NT2/D1 (cell line): ENCODE data around the gene MAMSTR.
A peak's percentile ranks its signal among the peaks of the same experiment; 100 is the strongest.

Source experiments
- DNase-seq: peaks from one replicate; pipeline ENCODE4 v3.0.0-alpha.2; 2011; ENCODE audit warnings: low read depth, low spot score
- H3K27me3 ChIP-seq: 2 replicates; pipeline ENCODE4 v1.6.0; 2011; ENCODE audit warnings: mild to moderate bottlenecking; ENCODE audit not compliant: insufficient read length, insufficient read depth
- H3K36me3 ChIP-seq: 2 replicates; pipeline ENCODE4 v1.6.1; 2011; ENCODE audit warnings: mild to moderate bottlenecking, low read length, mixed read lengths; ENCODE audit not compliant: insufficient read depth, insufficient read length
- H3K4me1 ChIP-seq: 2 replicates; pipeline ENCODE4 v1.5.1; 2011; ENCODE audit not compliant: insufficient read depth, insufficient read length
- H3K4me3 ChIP-seq: 2 replicates; pipeline ENCODE4 v1.5.1; 2011; ENCODE audit warnings: low read depth; ENCODE audit not compliant: insufficient read length
- H3K9ac ChIP-seq: 2 replicates; pipeline ENCODE4 v1.6.0; 2011; ENCODE audit warnings: low read depth; ENCODE audit not compliant: insufficient read length
- H3K9me3 ChIP-seq: 2 replicates; pipeline ENCODE4 v1.5.1; 2011; ENCODE audit warnings: mild to moderate bottlenecking, low read length; ENCODE audit not compliant: insufficient read depth
- SUZ12 ChIP-seq: IDR thresholded peaks from 2 replicates; pipeline ENCODE4 v1.6.1; 2011; ENCODE audit not compliant: insufficient read length, insufficient read depth; ENCODE audit errors: extremely low read depth
- YY1 ChIP-seq: IDR thresholded peaks from 2 replicates; pipeline ENCODE4 v1.6.1; 2011; ENCODE audit not compliant: insufficient read length, insufficient read depth
- ZNF274 ChIP-seq: IDR thresholded peaks from 2 replicates; pipeline ENCODE4 v1.6.1; 2011; ENCODE audit warnings: mild to moderate bottlenecking, low read depth, low read length

The MAMSTR gene

GRCh38 chr19:48735031-48735615 is 15.6 kb upstream of the MAMSTR start:
- DNase-seq: no peak
- no peak for TF ChIP-seq ZNF274
- TF ChIP-seq YY1: no peak
- no peak for TF ChIP-seq SUZ12
- Histone ChIP-seq H3K27me3 (peaks cover 12% of the 10 kb centered on the region), H3K36me3 (no peaks in the 10 kb centered on the region), H3K9me3 (no peaks in the 10 kb centered on the region), H3K4me3 (peak overlapping the region; percentile 53), H3K9ac (peak overlapping the region; percentile 29), H3K4me1 (peaks cover 3% of the 10 kb centered on the region)

- Histone ChIP-seq H3K4me1 (peaks cover under 1% of the 10 kb centered on the region), H3K27me3 (peaks cover 7% of the 10 kb centered on the region), H3K36me3 (no peaks in the 10 kb centered on the region), H3K9ac (no peak overlapping the region), H3K4me3 (no peak overlapping the region), H3K9me3 (no peaks in the 10 kb centered on the region)
- no peak for DNase-seq
- TF ChIP-seq YY1 (no peak), ZNF274 (no peak), SUZ12 (no peak)
Observed at GRCh38 chr19:48734625-48735024, 15.1 kb upstream of the MAMSTR start.

- no peak overlapping the region for H3K9ac ChIP-seq
- DNase-seq: no peak
- H3K4me3 ChIP-seq: no peak overlapping the region
- TF ChIP-seq ZNF274 (no peak), SUZ12 (no peak), YY1 (no peak)
- H3K27me3 ChIP-seq: no peaks in the 10 kb centered on the region
- no peaks in the 10 kb centered on the region for H3K9me3 ChIP-seq
- H3K36me3 ChIP-seq: no peaks in the 10 kb centered on the region
- H3K4me1 ChIP-seq: no peaks in the 10 kb centered on the region
Observed at GRCh38 chr19:48731452-48731851, 11.9 kb upstream of the MAMSTR start.

- Histone ChIP-seq H3K9ac (no peak overlapping the region), H3K27me3 (no peaks in the 10 kb centered on the region), H3K4me1 (no peaks in the 10 kb centered on the region), H3K9me3 (no peaks in the 10 kb centered on the region), H3K4me3 (no peak overlapping the region), H3K36me3 (no peaks in the 10 kb centered on the region)
- no peak for DNase-seq
- TF ChIP-seq SUZ12 (no peak), YY1 (no peak), ZNF274 (no peak)
Observed at GRCh38 chr19:48728911-48729664, 9.6 kb upstream of the MAMSTR start.

DNA sequence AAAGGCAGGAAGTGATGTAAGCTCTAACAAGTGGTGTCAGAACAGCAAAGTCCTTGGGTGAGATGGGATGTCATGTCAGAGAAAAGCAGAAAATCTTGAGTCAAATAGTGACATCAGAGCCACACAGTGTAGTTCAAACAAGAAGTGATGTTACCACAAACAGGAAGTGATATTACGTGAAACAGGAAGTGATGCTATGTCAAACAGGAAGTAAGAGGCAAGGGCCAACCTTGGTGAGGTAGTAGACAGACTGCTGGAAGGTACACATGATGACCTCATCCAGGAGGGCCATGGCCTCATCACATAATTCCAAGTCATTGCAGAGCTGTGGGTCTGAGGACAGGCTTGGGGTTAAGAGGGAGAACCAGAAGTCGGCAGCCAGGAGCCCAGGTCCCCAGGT is 7.0 kb upstream of the MAMSTR start:
- Histone ChIP-seq H3K4me1 (no peaks in the 10 kb centered on the region), H3K9me3 (no peaks in the 10 kb centered on the region), H3K9ac (no peak overlapping the region), H3K27me3 (no peaks in the 10 kb centered on the region), H3K36me3 (no peaks in the 10 kb centered on the region), H3K4me3 (no peak overlapping the region)
- no peak for TF ChIP-seq SUZ12
- no peak for TF ChIP-seq YY1
- TF ChIP-seq ZNF274: no peak
- DNase-seq: no peak

DNA sequence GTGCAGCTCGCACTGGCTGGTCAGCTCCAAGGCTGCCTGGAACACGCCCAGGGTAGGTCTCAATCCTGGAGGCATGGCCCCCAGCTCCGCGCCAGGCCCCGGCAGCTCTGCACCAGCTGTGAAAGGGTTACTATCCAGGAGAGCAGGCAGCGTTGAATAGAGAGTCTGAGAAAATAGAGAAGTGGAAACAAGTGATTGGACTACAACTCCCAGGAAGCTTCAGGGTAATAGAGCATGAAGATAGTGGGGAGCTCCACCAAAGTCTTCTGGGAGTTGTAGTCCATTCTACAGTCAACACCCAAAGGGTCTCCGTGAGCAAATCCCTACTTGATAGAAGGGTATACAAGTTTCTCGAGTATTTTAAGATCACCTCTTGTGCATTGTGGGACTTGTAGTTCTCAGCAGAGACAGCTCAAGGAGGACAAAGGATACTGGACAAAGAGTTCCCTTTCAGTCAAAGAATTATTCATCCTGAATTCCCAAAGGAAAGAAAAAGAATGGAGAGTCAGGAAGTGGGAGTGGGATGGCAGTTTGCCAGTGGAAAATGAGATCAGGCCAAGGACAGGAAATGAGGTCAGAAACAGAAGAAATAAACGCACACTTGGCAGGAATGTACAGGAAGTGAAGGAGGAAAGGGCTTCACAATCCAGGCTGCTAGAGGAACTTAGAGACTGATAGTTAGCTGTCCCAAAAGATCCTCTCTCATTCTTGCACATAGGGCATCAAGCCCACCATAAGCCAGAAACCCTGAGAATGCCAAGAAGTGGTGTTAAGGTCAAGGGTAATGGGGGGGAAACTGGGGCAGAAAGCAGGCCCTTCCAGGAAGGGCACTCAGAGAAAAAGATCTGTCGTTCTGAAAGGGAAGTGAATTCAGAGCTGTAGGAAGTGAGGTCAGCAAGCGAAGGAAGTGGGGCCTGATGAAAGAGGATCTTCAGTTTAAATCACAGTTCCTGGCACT is 5.5 kb upstream of the MAMSTR start:
- no peak for DNase-seq
- no peak overlapping the region for H3K9ac ChIP-seq
- H3K4me3 ChIP-seq: no peak overlapping the region
- no peaks in the 10 kb centered on the region for H3K9me3 ChIP-seq
- H3K27me3 ChIP-seq: no peaks in the 10 kb centered on the region
- no peaks in the 10 kb centered on the region for H3K4me1 ChIP-seq
- TF ChIP-seq ZNF274 (no peak), SUZ12 (no peak), YY1 (no peak)
- no peaks in the 10 kb centered on the region for H3K36me3 ChIP-seq

- Histone ChIP-seq H3K4me1 (peaks cover 6% of the 10 kb centered on the region), H3K9ac (no peak overlapping the region), H3K4me3 (no peak overlapping the region), H3K27me3 (no peaks in the 10 kb centered on the region), H3K9me3 (no peaks in the 10 kb centered on the region), H3K36me3 (no peaks in the 10 kb centered on the region)
- no peak for DNase-seq
- TF ChIP-seq SUZ12 (no peak), ZNF274 (no peak), YY1 (no peak)
Observed at GRCh38 chr19:48722196-48722708, 2.7 kb upstream of the MAMSTR start.
